Nephron progenitor cell (in vitro differentiated cells): ENCODE results near the gene UBR7.

Experiments used
- DNase-seq: peaks from one replicate; pipeline ENCODE4 v3.0.0; 2021
- H3K27ac Mint-ChIP-seq: 2 replicates; pipeline ENCODE4 v1.8.0; 2021; ENCODE audit warnings: mild to moderate bottlenecking, moderate library complexity, mixed read lengths
- H3K27me3 Mint-ChIP-seq: 2 replicates; pipeline ENCODE4 v1.8.0; 2021; ENCODE audit warnings: mild to moderate bottlenecking, low read depth, mixed read lengths; ENCODE audit not compliant: poor library complexity
- H3K36me3 Mint-ChIP-seq: 2 replicates; pipeline ENCODE4 v1.8.0; 2021; ENCODE audit warnings: low read depth, mixed read lengths
- H3K4me1 Mint-ChIP-seq: 2 replicates; pipeline ENCODE4 v1.8.0; 2021; ENCODE audit warnings: mixed read lengths
- H3K4me3 Mint-ChIP-seq: 2 replicates; pipeline ENCODE4 v1.8.0; 2021; ENCODE audit warnings: mild to moderate bottlenecking, moderate library complexity, mixed read lengths
- H3K9me3 Mint-ChIP-seq: 2 replicates; pipeline ENCODE4 v1.8.0; 2021; ENCODE audit warnings: mild to moderate bottlenecking, moderate library complexity, mixed read lengths
- CTCF ChIP-seq: fragments of 200-600 bp; sonication (generic); IDR thresholded peaks from 2 replicates; pipeline ENCODE4 v1.5.0; 2021; ENCODE audit warnings: antibody characterized with exemption

UBR7 gene

DNA sequence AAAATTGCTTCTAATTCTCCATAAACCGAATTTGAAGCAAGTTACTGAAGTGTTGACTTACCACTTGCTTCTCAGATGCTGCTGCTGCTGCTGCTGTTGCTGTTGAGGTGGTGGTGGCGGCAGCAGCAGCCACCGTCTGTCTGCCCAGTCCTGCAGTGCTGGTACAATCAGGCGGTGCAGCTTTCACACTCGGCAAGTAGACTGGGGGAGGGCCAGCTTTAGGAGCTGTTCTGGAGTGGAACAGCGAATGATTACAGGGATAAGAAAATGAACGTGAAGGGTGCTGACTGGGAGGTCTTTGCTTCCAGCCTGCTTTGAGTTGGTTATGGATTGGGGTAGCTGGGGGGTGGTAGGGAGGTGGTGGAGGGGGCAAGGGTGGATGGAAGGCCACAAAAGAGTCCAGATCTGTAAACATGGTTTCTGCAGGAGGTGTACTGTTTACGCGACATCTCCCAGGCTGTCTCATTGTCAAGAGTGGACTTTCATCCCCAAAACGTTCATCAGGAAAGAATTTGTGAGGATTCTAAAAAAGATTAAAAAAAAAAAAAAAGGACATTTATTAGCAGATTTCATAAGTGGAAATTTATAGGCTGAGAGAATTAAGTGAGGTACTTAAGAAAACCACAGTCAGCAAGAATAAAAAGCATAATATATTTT is 38.8 kb downstream of the UBR7 start:
- TF ChIP-seq CTCF, result no peak
- Mint-ChIP-seq H3K4me1 (no peaks in the 10 kb centered on the region), H3K4me3 (no peak overlapping the region), H3K27ac (no peak overlapping the region), H3K27me3 (no peaks in the 10 kb centered on the region), H3K36me3 (peaks cover 52% of the 10 kb centered on the region), H3K9me3 (no peaks in the 10 kb centered on the region)
- no peak for DNase-seq

GRCh38 chr14:93246534-93246933 is 39.5 kb downstream of the UBR7 start:
- H3K36me3 Mint-ChIP-seq, result peaks cover 55% of the 10 kb centered on the region
- no peak for DNase-seq
- no peaks in the 10 kb centered on the region for H3K27me3 Mint-ChIP-seq
- H3K4me3 Mint-ChIP-seq, result no peak overlapping the region
- no peaks in the 10 kb centered on the region for H3K4me1 Mint-ChIP-seq
- H3K9me3 Mint-ChIP-seq, result no peaks in the 10 kb centered on the region
- H3K27ac Mint-ChIP-seq, result no peak overlapping the region
- TF ChIP-seq CTCF, result no peak

DNA sequence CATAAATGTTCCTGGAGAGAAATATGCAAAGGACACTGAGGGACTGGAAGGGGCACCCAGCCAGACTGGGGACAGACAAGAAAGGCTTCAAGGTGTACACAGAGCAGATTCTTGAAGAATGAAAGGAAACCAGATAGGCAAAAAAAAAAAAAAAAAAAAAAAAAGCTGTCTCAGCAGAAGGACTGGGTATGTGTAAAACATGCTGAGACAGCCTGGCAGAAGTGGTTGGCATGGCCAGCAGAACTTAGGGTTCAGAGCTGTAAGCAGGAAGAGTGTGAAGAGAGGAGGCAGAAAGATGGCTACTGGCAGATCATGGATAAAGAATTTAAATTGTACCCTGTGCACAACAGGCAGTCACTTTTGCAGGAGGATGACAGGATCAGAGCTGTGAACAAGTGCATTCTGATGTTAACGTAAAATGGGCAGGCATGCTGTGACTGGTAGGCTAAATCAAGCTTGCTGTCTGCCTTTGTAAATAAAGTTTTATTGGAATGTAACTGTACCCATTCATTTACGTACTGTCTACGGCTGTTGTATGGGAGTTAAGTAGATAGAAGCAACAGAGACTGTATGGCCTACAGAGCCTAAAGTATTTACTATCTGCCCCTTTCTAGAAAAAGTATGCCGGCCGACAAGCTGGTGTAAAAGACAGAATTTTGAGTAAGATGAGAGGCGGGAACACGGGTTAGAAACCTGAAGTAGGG is 42.2 kb downstream of the UBR7 start:
- peaks cover 51% of the 10 kb centered on the region for H3K36me3 Mint-ChIP-seq
- no peaks in the 10 kb centered on the region for H3K9me3 Mint-ChIP-seq
- H3K27ac Mint-ChIP-seq, result no peak overlapping the region
- no peak overlapping the region for H3K4me3 Mint-ChIP-seq
- DNase-seq, result no peak
- TF ChIP-seq CTCF, result no peak
- no peaks in the 10 kb centered on the region for H3K4me1 Mint-ChIP-seq
- no peaks in the 10 kb centered on the region for H3K27me3 Mint-ChIP-seq

DNA sequence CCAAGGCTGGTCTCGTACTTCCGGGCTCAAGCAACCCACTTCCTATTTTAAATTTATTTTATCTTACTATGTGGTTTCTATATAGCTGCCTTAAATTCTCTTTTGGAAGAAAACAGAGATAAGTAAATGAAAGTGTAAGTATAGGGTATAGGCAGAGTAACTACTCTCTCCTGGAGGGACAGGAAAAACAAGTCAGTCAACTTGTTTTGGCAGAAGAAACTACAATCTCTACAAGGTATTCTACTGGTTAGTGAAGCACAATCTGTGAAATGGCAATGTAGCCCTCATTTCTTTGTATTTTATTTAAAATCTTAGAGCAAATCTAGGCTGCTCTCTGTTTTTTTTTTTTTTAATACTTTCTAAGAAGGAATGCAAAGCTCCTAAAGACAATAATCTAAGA is 55.4 kb downstream of the UBR7 start:
- no peak for DNase-seq
- H3K9me3 Mint-ChIP-seq, result no peaks in the 10 kb centered on the region
- H3K27ac Mint-ChIP-seq, result no peak overlapping the region
- H3K4me3 Mint-ChIP-seq, result no peak overlapping the region
- peaks cover 12% of the 10 kb centered on the region for H3K4me1 Mint-ChIP-seq
- H3K36me3 Mint-ChIP-seq, result peaks cover 29% of the 10 kb centered on the region
- H3K27me3 Mint-ChIP-seq, result no peaks in the 10 kb centered on the region
- no peak for TF ChIP-seq CTCF

DNA sequence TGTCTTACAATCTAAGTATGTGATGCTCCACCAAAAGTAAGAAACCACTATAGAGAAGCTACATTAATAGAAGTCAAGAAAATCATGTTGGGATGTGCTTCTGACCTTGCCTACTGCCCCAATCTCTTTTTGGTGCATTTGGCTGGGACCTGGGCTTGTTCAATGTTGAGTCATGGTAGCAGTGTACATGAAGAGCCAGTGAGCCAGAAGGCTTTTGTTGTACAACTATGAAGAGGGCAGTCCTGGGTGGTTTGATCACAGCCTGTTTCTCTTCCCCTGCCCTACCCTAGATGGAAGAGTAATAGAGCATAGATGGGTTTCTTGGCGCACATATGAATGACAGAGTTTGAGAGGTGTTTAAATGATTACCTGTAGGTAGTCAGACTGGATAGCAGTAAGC is 56.4 kb downstream of the UBR7 start:
- Mint-ChIP-seq H3K27ac (no peak overlapping the region), H3K36me3 (peaks cover 29% of the 10 kb centered on the region)

More for the DNA sequence above, 56.4 kb downstream of the UBR7 start:
- H3K27me3 Mint-ChIP-seq, result no peaks in the 10 kb centered on the region
- no peaks in the 10 kb centered on the region for H3K9me3 Mint-ChIP-seq
- DNase-seq, result no peak
- no peak overlapping the region for H3K4me3 Mint-ChIP-seq
- H3K4me1 Mint-ChIP-seq, result peaks cover 17% of the 10 kb centered on the region
- no peak for TF ChIP-seq CTCF
